A673 (cell line): ENCODE results near the gene TMCC1. TPM values are rescaled to one million over a fixed set of nuclear protein-coding genes. Genes with fewer than 3 reads are reported as not detected.

Experiments used
- BruUV-seq: library from RNA; stranded (reverse); fragments of 400-500 nt; replicated peaks from 2 replicates; lab custom pipeline; 2021; lab: Mats Ljungman, UMichigan
- CTCF ChIA-PET: fragments of 300-600 bp; sonication (Branson Sonifier 250); formaldehyde crosslinking; loops from one replicate; lab custom pipeline; 2022; ENCODE audit warnings: antibody characterized with exemption; lab: Charles Lee
- POLR2A ChIA-PET: fragments of 300-600 bp; sonication (Branson Sonifier 250); formaldehyde crosslinking; loops from one replicate; lab custom pipeline; 2022; ENCODE audit warnings: antibody characterized with exemption; ENCODE audit not compliant: low non-redundant PET; lab: Charles Lee
- DNase-seq: peaks from one replicate; pipeline ENCODE4 v3.0.0-alpha.2; 2015; ENCODE audit warnings: low spot score
- H3K27ac ChIP-seq: fragments of 200-600 bp; sonication (generic); 2 replicates; pipeline ENCODE4 v1.5.1; 2016; ENCODE audit warnings: mixed run types, low read depth, mild to moderate bottlenecking, mixed read lengths, antibody characterized with exemption, low read length; ENCODE audit not compliant: poor library complexity, severe bottlenecking
- H3K27me3 ChIP-seq: fragments of 200-600 bp; sonication (generic); replicated peaks from 2 replicates; pipeline ENCODE4 v1.6.1; 2017; ENCODE audit warnings: mixed run types, low read depth, mild to moderate bottlenecking, mixed read lengths, antibody characterized with exemption, low read length; ENCODE audit not compliant: insufficient read depth, poor library complexity
- H3K36me3 ChIP-seq: fragments of 200-600 bp; sonication (generic); 2 replicates; pipeline ENCODE4 v1.6.1; 2016; ENCODE audit warnings: mixed run types, mild to moderate bottlenecking, mixed read lengths, antibody characterized with exemption, low read length; ENCODE audit not compliant: insufficient read depth, poor library complexity, severe bottlenecking
- H3K4me1 ChIP-seq: fragments of 200-600 bp; sonication (generic); 2 replicates; pipeline ENCODE4 v1.6.1; 2017; ENCODE audit warnings: mixed run types, mild to moderate bottlenecking, mixed read lengths, antibody characterized with exemption, low read length; ENCODE audit not compliant: insufficient read depth, poor library complexity, severe bottlenecking
- H3K4me3 ChIP-seq: fragments of 200-600 bp; sonication (generic); 2 replicates; pipeline ENCODE4 v1.5.1; 2016; ENCODE audit warnings: low read depth, mixed run types, mild to moderate bottlenecking, mixed read lengths, low read length; ENCODE audit not compliant: poor library complexity, severe bottlenecking
- H3K9me3 ChIP-seq: fragments of 200-600 bp; sonication (generic); 2 replicates; pipeline ENCODE4 v1.6.1; 2016; ENCODE audit warnings: mixed run types, low read depth, mild to moderate bottlenecking, mixed read lengths, antibody characterized with exemption, low read length; ENCODE audit not compliant: poor library complexity, severe bottlenecking
- CTCF ChIP-seq: fragments of 300-800, 200-600 bp; sonication (generic); conservative IDR thresholded peaks from 2 replicates; pipeline ENCODE4 v1.5.1; 2017; ENCODE audit warnings: low read depth, mild to moderate bottlenecking, antibody characterized with exemption, low read length, moderate library complexity, mixed read lengths
- EZH2 ChIP-seq: fragments of 200-600 bp; sonication (generic); IDR thresholded peaks from 2 replicates; pipeline ENCODE4 v1.6.1; 2017; ENCODE audit warnings: borderline replicate concordance, low read depth, mild to moderate bottlenecking, mixed read lengths, antibody characterized with exemption, low read length; ENCODE audit not compliant: poor library complexity, severe bottlenecking
- intact Hi-C: fragments of 100-400 bp; cut with micrococcal nuclease; formaldehyde crosslinking; loops from one replicate; pipeline ENCODE4 v1.10.0; 2022; ENCODE audit not compliant: unreplicated experiment
- total RNA-seq: library from RNA; stranded (reverse); gene quantifications from 2 replicates; pipeline ENCODE4 v1.2.3, GENCODE V29; 2021

Gene TMCC1
- total RNA-seq, 1 experiment from 2014 or later: 29.4 TPM

DNA sequence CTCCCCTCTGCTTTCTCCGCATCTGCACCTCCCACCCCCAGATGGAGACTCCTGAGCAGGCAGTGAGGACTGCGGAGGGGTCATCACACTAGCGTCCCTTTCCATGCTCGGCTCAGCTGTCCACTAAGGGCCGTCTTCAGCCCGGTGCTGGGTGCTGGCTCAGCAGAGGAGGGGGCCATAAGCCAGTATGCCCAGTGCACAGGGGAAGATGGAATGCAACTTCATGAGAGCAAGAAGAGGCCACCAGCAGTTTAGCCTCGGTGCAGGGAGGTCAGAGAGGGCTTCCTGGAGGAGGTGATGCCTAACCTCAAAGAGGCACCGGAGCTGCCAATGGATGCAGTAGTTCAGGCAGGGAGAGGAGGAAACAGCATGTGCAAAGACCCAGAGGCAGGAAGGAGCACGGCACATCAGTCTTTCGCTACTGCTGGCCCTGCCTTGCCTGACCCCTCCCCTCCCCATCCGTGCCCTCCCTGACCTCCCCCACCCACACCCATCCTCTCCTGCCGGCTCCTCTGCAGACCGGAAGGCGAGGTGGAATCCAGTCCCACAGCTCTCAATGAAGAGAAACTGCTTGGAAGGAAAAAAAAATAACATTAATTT lies 271.8 kb downstream of the TMCC1 start:
- Histone ChIP-seq H3K36me3 (no peaks in the 10 kb centered on the region), H3K27me3 (no peaks in the 10 kb centered on the region), H3K4me1 (peaks cover 12% of the 10 kb centered on the region), H3K27ac (no peak overlapping the region), H3K9me3 (no peaks in the 10 kb centered on the region), H3K4me3 (no peak overlapping the region)
- intact Hi-C loops: no loop called here
- no TSS peak for BruUV-seq
- TF ChIP-seq EZH2: no peak
- no peak for TF ChIP-seq CTCF
- ChIA-PET CTCF (no interaction called here), POLR2A (no interaction called here)
- no peak for DNase-seq

DNA sequence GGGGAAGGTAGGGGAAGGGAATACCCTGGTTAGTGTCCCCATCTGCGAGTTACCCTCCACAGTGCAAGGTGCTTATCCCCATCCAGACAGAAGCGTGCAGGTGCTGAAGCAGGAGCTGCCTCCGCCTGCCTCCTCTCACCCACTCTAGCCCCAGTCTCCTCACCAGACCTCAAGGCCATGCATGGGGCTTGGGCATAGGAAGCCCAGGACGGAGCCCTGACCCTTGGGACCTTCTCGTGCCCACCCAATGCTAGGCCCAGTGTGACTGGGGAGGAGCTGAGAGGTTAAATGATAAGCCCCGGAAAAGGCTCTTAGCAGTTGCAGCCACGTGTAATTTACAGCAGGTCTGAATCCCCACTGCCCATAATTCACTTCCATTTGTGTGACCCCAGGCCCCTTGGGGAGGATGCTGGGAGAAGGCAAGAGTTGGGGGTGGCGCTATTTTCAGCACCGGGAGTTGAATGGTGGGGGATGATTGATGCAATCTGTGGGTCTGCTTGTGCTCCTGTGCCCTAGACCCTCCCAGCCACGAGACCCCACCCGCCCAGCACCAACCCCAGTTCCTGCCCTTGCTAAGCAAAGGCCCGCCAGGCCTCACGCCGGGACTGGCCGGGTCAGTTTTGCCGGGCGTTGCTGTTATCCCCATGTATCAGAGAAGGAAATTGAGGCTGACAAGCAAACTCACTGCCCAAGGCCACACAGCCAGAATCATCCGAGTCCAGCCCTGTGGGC lies 272.5 kb downstream of the TMCC1 start:
- H3K36me3 ChIP-seq: no peaks in the 10 kb centered on the region
- intact Hi-C loops: no loop called here
- H3K9me3 ChIP-seq: no peaks in the 10 kb centered on the region
- DNase-seq: no peak
- H3K27ac ChIP-seq: no peak overlapping the region
- no peaks in the 10 kb centered on the region for H3K27me3 ChIP-seq
- POLR2A ChIA-PET: no interaction called here
- no peak overlapping the region for H3K4me3 ChIP-seq
- peaks cover 5% of the 10 kb centered on the region for H3K4me1 ChIP-seq
- TF ChIP-seq EZH2 (no peak), CTCF (no peak)
- BruUV-seq: no TSS peak
- CTCF ChIA-PET: interaction anchor here (0.6 kb wide), 1 partner anchor 238 kb away, joined by 3 read pairs; no protein-coding TSS in a partner anchor

DNA sequence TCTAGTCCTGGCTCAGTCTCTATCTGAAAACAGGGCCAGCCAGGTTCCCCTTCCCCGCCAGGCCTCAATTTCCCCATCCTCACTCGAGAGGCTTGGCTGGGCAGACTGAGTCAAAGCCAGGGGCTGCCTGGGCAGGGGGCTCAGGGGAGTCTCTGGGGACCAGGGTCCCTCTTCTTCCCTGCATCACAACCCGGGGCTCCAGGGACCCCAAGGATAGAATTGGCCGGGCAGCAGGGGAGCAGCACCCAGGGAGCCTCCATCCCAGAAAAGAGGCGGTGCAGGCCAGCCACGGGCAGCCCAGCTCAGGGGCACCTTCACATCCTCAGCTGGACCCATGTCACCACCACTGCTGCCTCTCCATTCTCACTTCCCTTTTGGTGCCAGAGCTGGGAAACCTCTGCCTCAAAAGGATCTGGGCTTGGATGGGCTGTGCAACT lies 273.8 kb downstream of the TMCC1 start:
- no peaks in the 10 kb centered on the region for H3K9me3 ChIP-seq
- no peak overlapping the region for H3K4me3 ChIP-seq
- ChIA-PET POLR2A (no interaction called here), CTCF (interaction anchor here (0.7 kb wide), 1 partner anchor 26 kb away, joined by 3 read pairs; no protein-coding TSS in a partner anchor)
- H3K4me1 ChIP-seq: no peaks in the 10 kb centered on the region
- no peak for DNase-seq
- H3K36me3 ChIP-seq: no peaks in the 10 kb centered on the region
- no TSS peak for BruUV-seq
- TF ChIP-seq EZH2 (no peak), CTCF (no peak)
- intact Hi-C loops: no loop called here
- no peak overlapping the region for H3K27ac ChIP-seq
- H3K27me3 ChIP-seq: no peaks in the 10 kb centered on the region
